SH-SY5Y (cell line): Measurements from ENCODE around the gene BHLHE41.

Source experiments
- GATA2 ChIP-seq: IDR thresholded peaks from 2 replicates; pipeline ENCODE4 v1.6.1; 2011; ENCODE audit warnings: mild to moderate bottlenecking, low read depth, low read length
- GATA3 ChIP-seq: IDR thresholded peaks from 2 replicates; pipeline ENCODE4 v1.6.1; 2011; ENCODE audit warnings: low read depth, mild to moderate bottlenecking, low read length, moderate library complexity

BHLHE41 gene

GRCh38 chr12:26124446-26125399 is at the start of gene BHLHE41:
BHLHE41 (minus strand) TSS chr12:26125037; CDS start chr12:26124779, 258 bp downstream.
- TF ChIP-seq GATA3 (no peak), GATA2 (no peak)

GRCh38 chr12:26172946-26173552 is 48.2 kb upstream of the BHLHE41 start:
- TF ChIP-seq GATA2 (no peak), GATA3 (no peak)

- TF ChIP-seq GATA2 = no peak
- no peak for TF ChIP-seq GATA3
Measured at GRCh38 chr12:26172539-26172938, 47.7 kb upstream of the BHLHE41 start.

- TF ChIP-seq GATA2 (no peak), GATA3 (no peak)
Measured at GRCh38 chr12:26172013-26172412, 47.2 kb upstream of the BHLHE41 start.

- TF ChIP-seq GATA3 = no peak
- no peak for TF ChIP-seq GATA2
Measured at GRCh38 chr12:26164118-26164517, 39.3 kb upstream of the BHLHE41 start.

- TF ChIP-seq GATA3 = no peak
- no peak for TF ChIP-seq GATA2
Measured at GRCh38 chr12:26162905-26163304, 38.1 kb upstream of the BHLHE41 start.

- TF ChIP-seq GATA2 (no peak), GATA3 (no peak)
Measured at GRCh38 chr12:26162174-26162573, 37.3 kb upstream of the BHLHE41 start.

GRCh38 chr12:26158078-26158764 is 33.4 kb upstream of the BHLHE41 start:
- TF ChIP-seq GATA3 = no peak
- no peak for TF ChIP-seq GATA2

- TF ChIP-seq GATA3 (no peak), GATA2 (no peak)
Measured at GRCh38 chr12:26157001-26157400, 32.2 kb upstream of the BHLHE41 start.

- TF ChIP-seq GATA3 = no peak
- no peak for TF ChIP-seq GATA2
Measured at GRCh38 chr12:26156201-26156871, 31.5 kb upstream of the BHLHE41 start.

- TF ChIP-seq GATA2 = no peak
- no peak for TF ChIP-seq GATA3
Measured at GRCh38 chr12:26153421-26154154, 28.8 kb upstream of the BHLHE41 start.

- TF ChIP-seq GATA2 (no peak), GATA3 (no peak)
Measured at GRCh38 chr12:26152507-26153102, 27.8 kb upstream of the BHLHE41 start.
